ENCODE measurements around the gene MYOZ3. TPM values are rescaled to one million over a fixed set of nuclear protein-coding genes. Genes with fewer than 3 reads are reported as not detected.

MYOZ3 gene
- total RNA-seq, 6 donors from 2014 or later: 0.61 to 2.8 (median 0.89) TPM; not detected in 1

DNA sequence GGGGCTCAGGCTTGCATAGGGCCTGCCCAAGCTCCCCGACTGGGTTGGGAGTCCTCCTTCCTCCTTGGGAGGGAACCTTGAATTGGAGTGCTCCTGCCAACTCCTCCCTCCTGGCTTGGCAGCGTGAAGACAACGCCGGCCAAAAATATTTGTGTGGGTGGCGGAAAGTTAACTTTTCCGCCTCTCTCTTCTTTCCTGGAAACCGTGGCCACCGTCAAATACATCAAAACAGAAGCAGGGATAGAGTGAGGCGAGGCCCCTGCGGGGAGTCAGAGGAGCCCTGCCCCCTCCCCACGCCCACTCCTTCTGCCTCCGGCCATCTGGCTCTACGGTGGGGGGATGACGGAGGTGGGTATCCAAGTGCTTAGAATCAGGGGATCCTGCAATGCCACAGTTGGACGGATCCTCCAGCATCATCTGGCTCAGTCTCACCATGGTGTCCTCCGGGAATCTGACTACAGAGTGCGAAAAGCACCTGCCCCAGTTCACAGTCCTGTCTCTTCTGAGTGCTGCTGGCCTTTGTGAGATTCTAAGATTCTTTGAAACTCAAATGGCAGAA lies 45.8 kb upstream of the MYOZ3 start:
- DNase-seq: no peak
- TF ChIP-seq POLR2AphosphoS5 (IDR thresholded peaks at IDR 0.05) (peak in 1 of 2 donors; percentile 62), EP300 (IDR thresholded peaks at IDR 0.05) (no peak)
- no peaks in the 10 kb centered on the region for H3K36me3 ChIP-seq
- H3K27me3 ChIP-seq: no peaks in the 10 kb centered on the region
- no peaks in the 10 kb centered on the region for H3K9me3 ChIP-seq
- H3K27ac ChIP-seq: peak overlapping the region; percentile 12 to 68 (median 58)
- no peak overlapping the region for H3K4me3 ChIP-seq
- ATAC-seq (ENCODE audit: low FRiP score in 2 of 2): peak; percentile 47 to 48
- 20 to 34% methylated on average over 17 of the region's 17 CpGs for WGBS, 2 donors
- peaks cover 61 to 90% (median 80%) of the 10 kb centered on the region in 4 donors for H3K4me1 ChIP-seq

DNA sequence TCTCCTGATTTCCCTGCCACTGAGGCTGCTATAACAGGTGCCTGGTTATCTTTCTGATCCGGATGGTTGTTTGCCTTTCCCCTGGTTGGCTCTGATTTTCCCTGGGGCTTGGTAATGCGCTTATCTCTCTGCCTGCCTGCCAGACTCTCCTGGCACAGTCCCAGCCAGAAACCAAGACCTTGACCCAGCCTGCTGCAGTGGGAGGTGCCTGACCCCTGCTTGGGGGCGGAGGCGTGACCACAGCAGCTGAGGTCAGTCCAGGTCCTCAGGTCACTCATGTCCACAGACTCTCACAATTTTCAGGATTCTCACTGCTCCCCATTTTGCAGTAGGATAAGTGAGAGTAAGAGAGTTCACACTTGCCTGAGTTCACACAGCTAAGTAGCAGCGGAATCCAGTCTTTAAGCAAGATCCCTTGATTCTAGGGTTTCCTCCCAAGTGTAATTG lies 45.0 kb upstream of the MYOZ3 start:
- DNase-seq (peak in 1 of 2 donors; percentile 51), ATAC-seq (ENCODE audit: low FRiP score in 2 of 2) (no peak)
- Histone ChIP-seq H3K27me3 (no peaks in the 10 kb centered on the region), H3K9me3 (no peaks in the 10 kb centered on the region), H3K36me3 (no peaks in the 10 kb centered on the region), H3K4me1 (peaks cover 61 to 91% (median 79%) of the 10 kb centered on the region in 4 donors), H3K27ac (peak overlapping the region in 3 of 4 donors; percentile 52 to 68 (median 65)), H3K4me3 (no peak overlapping the region)
- 21 to 26% methylated on average over 5 of the region's 5 CpGs for WGBS, 2 donors
- no peak for TF ChIP-seq EP300 (IDR thresholded peaks at IDR 0.05)
- no peak for TF ChIP-seq POLR2AphosphoS5 (IDR thresholded peaks at IDR 0.05)
- TF ChIP-seq, protein P1, sequence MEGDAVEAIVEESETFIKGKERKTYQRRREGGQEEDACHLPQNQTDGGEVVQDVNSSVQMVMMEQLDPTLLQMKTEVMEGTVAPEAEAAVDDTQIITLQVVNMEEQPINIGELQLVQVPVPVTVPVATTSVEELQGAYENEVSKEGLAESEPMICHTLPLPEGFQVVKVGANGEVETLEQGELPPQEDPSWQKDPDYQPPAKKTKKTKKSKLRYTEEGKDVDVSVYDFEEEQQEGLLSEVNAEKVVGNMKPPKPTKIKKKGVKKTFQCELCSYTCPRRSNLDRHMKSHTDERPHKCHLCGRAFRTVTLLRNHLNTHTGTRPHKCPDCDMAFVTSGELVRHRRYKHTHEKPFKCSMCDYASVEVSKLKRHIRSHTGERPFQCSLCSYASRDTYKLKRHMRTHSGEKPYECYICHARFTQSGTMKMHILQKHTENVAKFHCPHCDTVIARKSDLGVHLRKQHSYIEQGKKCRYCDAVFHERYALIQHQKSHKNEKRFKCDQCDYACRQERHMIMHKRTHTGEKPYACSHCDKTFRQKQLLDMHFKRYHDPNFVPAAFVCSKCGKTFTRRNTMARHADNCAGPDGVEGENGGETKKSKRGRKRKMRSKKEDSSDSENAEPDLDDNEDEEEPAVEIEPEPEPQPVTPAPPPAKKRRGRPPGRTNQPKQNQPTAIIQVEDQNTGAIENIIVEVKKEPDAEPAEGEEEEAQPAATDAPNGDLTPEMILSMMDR (IDR thresholded peaks at IDR 0.05): no peak
- no peak for TF ChIP-seq POLR2A (IDR thresholded peaks at IDR 0.05)

DNA sequence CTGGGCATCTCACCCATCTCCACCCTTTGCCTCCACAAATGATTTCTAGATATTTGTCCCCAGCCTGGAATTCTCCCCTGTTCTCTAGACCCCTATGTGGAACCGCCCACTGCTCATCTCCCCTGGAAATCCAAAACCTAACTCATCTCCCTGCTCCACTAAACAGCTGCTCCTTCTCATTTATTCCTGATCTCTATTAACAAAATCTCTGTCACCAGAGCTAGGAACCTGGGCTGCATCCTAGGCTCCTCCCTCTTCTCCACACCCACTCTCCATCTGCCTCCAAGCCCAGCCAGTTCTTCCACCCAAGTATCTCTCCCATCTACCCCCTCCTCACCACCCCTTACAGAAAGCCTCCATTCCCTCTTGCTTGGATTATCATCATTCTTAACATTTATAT lies 44.5 kb upstream of the MYOZ3 start:
- H3K4me3 ChIP-seq: no peak overlapping the region
- peak overlapping the region in 2 of 4 donors; percentile 43 to 52 for H3K27ac ChIP-seq
- H3K9me3 ChIP-seq: no peaks in the 10 kb centered on the region
- no peak for DNase-seq
- peaks cover 61 to 86% (median 79%) of the 10 kb centered on the region in 4 donors for H3K4me1 ChIP-seq
- TF ChIP-seq POLR2AphosphoS5 (IDR thresholded peaks at IDR 0.05) (no peak), POLR2A (IDR thresholded peaks at IDR 0.05) (no peak), EP300 (IDR thresholded peaks at IDR 0.05) (no peak)
- TF ChIP-seq, protein P1 (IDR thresholded peaks at IDR 0.05): no peak
- no peak for ATAC-seq (ENCODE audit: low FRiP score in 2 of 2)
- no peaks in the 10 kb centered on the region for H3K27me3 ChIP-seq
- no peaks in the 10 kb centered on the region for H3K36me3 ChIP-seq
- 97 to 100% methylated on average over 1 of the region's 1 CpG for WGBS, 2 donors

DNA sequence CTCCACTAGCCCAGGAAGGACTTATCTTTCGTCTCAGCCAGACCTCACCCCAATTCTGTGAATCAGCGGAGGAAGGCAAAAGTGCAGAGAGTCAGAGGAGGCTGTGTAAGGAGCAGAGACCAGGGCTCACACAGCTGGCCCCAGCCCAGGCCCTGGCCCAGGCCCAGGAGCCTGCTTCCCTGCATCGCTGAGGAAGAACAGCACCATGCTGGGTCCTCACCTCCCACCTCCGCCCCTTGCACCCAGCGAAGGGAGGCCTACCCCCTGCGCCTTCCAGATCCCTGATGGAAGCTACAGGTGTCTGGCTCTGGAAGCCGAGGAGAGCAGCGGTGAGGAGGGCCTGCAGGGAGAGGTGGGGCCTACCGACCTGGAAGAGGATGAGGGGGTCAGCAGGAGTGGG lies 42.9 kb upstream of the MYOZ3 start:
- Histone ChIP-seq H3K36me3 (no peaks in the 10 kb centered on the region), H3K4me3 (no peak overlapping the region), H3K27ac (peak overlapping the region; percentile 62 to 82 (median 71)), H3K4me1 (peaks cover 56 to 76% (median 66%) of the 10 kb centered on the region in 4 donors), H3K9me3 (no peaks in the 10 kb centered on the region), H3K27me3 (no peaks in the 10 kb centered on the region)
- TF ChIP-seq POLR2AphosphoS5 (IDR thresholded peaks at IDR 0.05) (no peak), EP300 (IDR thresholded peaks at IDR 0.05) (no peak)
- WGBS, 2 donors: 74% methylated on average over 8 to 9 of the region's 9 CpGs
- DNase-seq (peak in 1 of 2 donors; percentile 90), ATAC-seq (ENCODE audit: low FRiP score in 2 of 2) (peak in 1 of 2 donors; percentile 38)

DNA sequence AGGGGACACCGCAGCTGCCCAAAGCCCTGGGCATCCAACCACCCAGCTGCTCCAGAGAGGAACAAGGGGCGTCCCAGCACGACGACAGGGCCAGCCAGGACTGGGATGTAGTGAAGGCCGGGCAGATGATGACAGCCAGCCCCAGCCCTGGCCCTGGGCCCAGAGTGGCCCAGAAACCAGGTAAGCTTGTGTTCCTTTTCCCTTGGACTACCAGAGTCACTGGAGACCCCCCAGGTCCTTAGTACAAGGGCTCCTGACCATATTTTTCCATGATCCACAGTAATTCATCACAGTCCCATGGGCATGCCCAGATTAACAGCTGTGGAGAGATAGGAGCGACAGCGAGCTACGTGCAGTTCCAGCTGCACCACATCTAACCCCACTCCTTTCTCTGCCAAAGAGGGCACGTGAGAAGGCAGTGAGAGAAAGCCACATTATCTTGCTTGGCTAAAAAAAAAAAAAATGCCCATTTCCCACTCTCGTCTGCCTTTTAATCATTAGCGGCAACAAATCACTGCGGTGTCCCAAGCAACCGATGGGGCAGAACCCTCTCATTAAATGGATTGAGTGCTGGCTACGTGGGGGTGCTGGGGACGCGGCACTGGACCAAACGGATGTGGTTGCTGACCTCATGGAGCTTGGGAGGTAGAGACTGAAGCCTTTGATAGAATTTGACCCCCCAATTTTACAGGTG lies 42.3 kb upstream of the MYOZ3 start:
- peak in 1 of 2 donors; percentile 71 for DNase-seq
- no peak for ATAC-seq (ENCODE audit: low FRiP score in 2 of 2)
- peaks cover 55 to 77% (median 66%) of the 10 kb centered on the region in 4 donors for H3K4me1 ChIP-seq
- no peaks in the 10 kb centered on the region for H3K27me3 ChIP-seq
- peak overlapping the region; percentile 62 to 82 (median 71) for H3K27ac ChIP-seq
- no peaks in the 10 kb centered on the region for H3K9me3 ChIP-seq
- TF ChIP-seq, protein P1 (IDR thresholded peaks at IDR 0.05): no peak
- TF ChIP-seq POLR2AphosphoS5 (IDR thresholded peaks at IDR 0.05) (peak; percentile 50 to 61), EP300 (IDR thresholded peaks at IDR 0.05) (peak in 1 of 4 donors; percentile 35), POLR2A (IDR thresholded peaks at IDR 0.05) (no peak)
- H3K36me3 ChIP-seq: no peaks in the 10 kb centered on the region
- H3K4me3 ChIP-seq: no peak overlapping the region
- 74 to 75% methylated on average over 12 to 17 of the region's 17 CpGs for WGBS, 2 donors
